Lung (tissue), 12 donors: ENCODE measurements around the gene PCYT2. TPM values are rescaled to one million over a fixed set of nuclear protein-coding genes. Genes with fewer than 3 reads are reported as not detected.

Source experiments
- ATAC-seq: fragments of 200-7000 bp; cut with Tn5 transposase; one replicate; pipeline ENCODE4 v1.9.1; 2020; ENCODE audit warnings: moderate number of reproducible peaks; ENCODE audit not compliant: insufficient read depth, low FRiP score
- DNase-seq, 3 donors: peaks; one replicate each; pipeline ENCODE4 v3.0.0-alpha.2; 2013 to 2017
- H3K27ac ChIP-seq, 2 donors: one replicate each; pipeline ENCODE4 v1.5.1; 2013; ENCODE audit warnings: mild to moderate bottlenecking in 2 of 2, moderate library complexity in 2 of 2, control low read depth in 1 of 2, inconsistent platforms in 1 of 2, low read depth in 1 of 2, low read length in 1 of 2
- H3K27me3 ChIP-seq, 3 donors: one replicate each; pipeline ENCODE4 v1.5.1; 2013; ENCODE audit warnings: low read length in 2 of 3; ENCODE audit not compliant: control insufficient read depth in 3 of 3, insufficient read depth in 3 of 3
- H3K36me3 ChIP-seq, 4 donors: one replicate each; pipeline ENCODE4 v1.5.1; 2013; ENCODE audit warnings: low read length in 4 of 4, mild to moderate bottlenecking in 1 of 4, moderate library complexity in 1 of 4; ENCODE audit not compliant: control insufficient read depth in 4 of 4, insufficient read depth in 4 of 4
- H3K4me1 ChIP-seq, 5 donors: one replicate each; pipeline ENCODE4 v1.5.1; 2013; ENCODE audit warnings: low read length in 5 of 5, mild to moderate bottlenecking in 2 of 5, moderate library complexity in 1 of 5; ENCODE audit not compliant: control insufficient read depth in 5 of 5, insufficient read depth in 5 of 5
- H3K4me3 ChIP-seq: one replicate; pipeline ENCODE4 v1.5.1; 2013; ENCODE audit warnings: mild to moderate bottlenecking, control low read depth, moderate library complexity
- H3K9ac ChIP-seq, 2 donors: one replicate each; pipeline ENCODE4 v1.5.1; 2013; ENCODE audit warnings: low read length in 2 of 2, control low read depth in 1 of 2; ENCODE audit not compliant: insufficient read depth in 1 of 2
- H3K9me3 ChIP-seq, 4 donors: one replicate each; pipeline ENCODE4 v1.5.1; 2013; ENCODE audit warnings: low read length in 3 of 4, mild to moderate bottlenecking in 1 of 4, moderate library complexity in 1 of 4; ENCODE audit not compliant: control insufficient read depth in 4 of 4, insufficient read depth in 3 of 4
- CTCF ChIP-seq: IDR thresholded peaks from 2 replicates; pipeline ENCODE4 v1.5.1; 2012; ENCODE audit warnings: mild to moderate bottlenecking; ENCODE audit errors: control extremely low read depth, extremely low read depth
- WGBS, 2 donors: extraction: QIAGEN DNeasy Blood & Tissue Kit; methylation state at CpG; one replicate each; pipeline ENCODE4 v1.1.7; 2013; 5-methylcytosine and 5-hydroxymethylcytosine counted together
- polyA plus RNA-seq, 2 donors: library from polyadenylated mRNA; stranded (reverse); fragments of 200-250 nt; gene quantifications; one replicate each; pipeline ENCODE4 v1.2.1, GENCODE V29; 2013
- total RNA-seq, 2 donors: library from RNA; depleted of rRNA in 1 of 2; stranded (reverse); fragments of >200 nt in 1 of 2; gene quantifications; one replicate each; pipeline ENCODE4 v1.2.1, GENCODE V29; 2014 to 2021
- donor health status: control.
- donor health status: control.
- donor health status: Bipolar disorder and iron deficiency.
- donor health status: healthy.
- donor health status: DM: yes; HTN: yes; CAD: no.

PCYT2 gene
- total and polyA plus RNA-seq, 4 donors = 23.0 to 91.6 (median 67.5) TPM

- peaks cover 6 to 50% (median 19%) of the 10 kb centered on the region in 4 donors for H3K36me3 ChIP-seq
- H3K9me3 ChIP-seq = no peaks in the 10 kb centered on the region
- TF ChIP-seq CTCF = no peak
- H3K27ac ChIP-seq = no peak overlapping the region
- 91 to 93% methylated on average over 12 of the region's 12 CpGs for WGBS, 2 donors
- peaks cover 0 to 4% (median 0%) of the 10 kb centered on the region in 5 donors for H3K4me1 ChIP-seq
- no peak for DNase-seq
- no peaks in the 10 kb centered on the region for H3K27me3 ChIP-seq
- ATAC-seq = no peak
- H3K4me3 ChIP-seq = no peak overlapping the region
- H3K9ac ChIP-seq = no peak overlapping the region
Measured at GRCh38 chr17:81852237-81852636, 59.0 kb downstream of the PCYT2 start.

GRCh38 chr17:81851423-81851822 lies 59.8 kb downstream of the PCYT2 start:
- no peak overlapping the region for H3K4me3 ChIP-seq
- H3K9me3 ChIP-seq = no peaks in the 10 kb centered on the region
- TF ChIP-seq CTCF = no peak
- H3K9ac ChIP-seq = no peak overlapping the region
- DNase-seq (no peak), ATAC-seq (no peak)
- WGBS, 2 donors = 96% methylated on average over 16 of the region's 16 CpGs
- H3K4me1 ChIP-seq = peaks cover 0 to 4% (median 0%) of the 10 kb centered on the region in 5 donors
- H3K27ac ChIP-seq = no peak overlapping the region
- peaks cover 11 to 58% (median 22%) of the 10 kb centered on the region in 4 donors for H3K36me3 ChIP-seq
- no peaks in the 10 kb centered on the region for H3K27me3 ChIP-seq

Other genes with a start within 250 kb of the PCYT2 start
- 10 to 100 TPM in 1 of 2 donors, 1 to 10 TPM in 1; 8.9 to 35.1 TPM for gene OXLD1, start 244.8 kb downstream of the PCYT2 start, total RNA-seq
- gene OXLD1, start 244.8 kb downstream of the PCYT2 start, polyA plus RNA-seq = 10 to 100 TPM; 61.3 to 77.7 TPM
- 10 to 100 TPM; 10.2 to 23.6 TPM for gene CCDC137, start 244.7 kb downstream of the PCYT2 start, total RNA-seq
- gene CCDC137, start 244.7 kb downstream of the PCYT2 start, polyA plus RNA-seq = 10 to 100 TPM; 16.6 to 16.8 TPM
- gene ARL16, start 227.6 kb downstream of the PCYT2 start, total RNA-seq = 10 to 100 TPM; 27.4 to 31.8 TPM
- 10 to 100 TPM; 27.8 to 59.5 TPM for gene ARL16, start 227.6 kb downstream of the PCYT2 start, polyA plus RNA-seq
- 100 to 1,000 TPM in 1 of 2 donors, 10 to 100 TPM in 1; 51.5 to 128 TPM for gene HGS, start 227.4 kb downstream of the PCYT2 start, total RNA-seq
- 100 to 1,000 TPM; 100 to 115 TPM for gene HGS, start 227.4 kb downstream of the PCYT2 start, polyA plus RNA-seq
- gene MRPL12, start 208.0 kb downstream of the PCYT2 start, total RNA-seq = 10 to 100 TPM in 1 of 2 donors, 1 to 10 TPM in 1; 6.1 to 74.9 TPM
- gene MRPL12, start 208.0 kb downstream of the PCYT2 start, polyA plus RNA-seq = 100 to 1,000 TPM; 132 to 154 TPM
- 10 to 100 TPM in 1 of 2 donors, 1 to 10 TPM in 1; 4.3 to 21.0 TPM for gene SLC25A10, start 199.1 kb downstream of the PCYT2 start, total RNA-seq
- 10 to 100 TPM; 13.0 to 21.5 TPM for gene SLC25A10, start 199.1 kb downstream of the PCYT2 start, polyA plus RNA-seq
- under 1 TPM in 1 of 2 donors, not detected in 1; 0.11 TPM for gene GCGR, start 107.2 kb downstream of the PCYT2 start, total RNA-seq
- gene GCGR, start 107.2 kb downstream of the PCYT2 start, polyA plus RNA-seq = under 1 TPM; 0.09 to 0.12 TPM
- gene MCRIP1, start 78.1 kb downstream of the PCYT2 start, total RNA-seq = 10 to 100 TPM; 47.6 to 96.2 TPM
- gene MCRIP1, start 78.1 kb downstream of the PCYT2 start, polyA plus RNA-seq = 100 to 1,000 TPM; 117 to 188 TPM
- not detected for gene PPP1R27, start 76.3 kb downstream of the PCYT2 start, total RNA-seq
- gene PPP1R27, start 76.3 kb downstream of the PCYT2 start, polyA plus RNA-seq = under 1 TPM in 1 of 2 donors, not detected in 1; 0.13 TPM
- gene P4HB, start 50.9 kb downstream of the PCYT2 start, total RNA-seq = 100 to 1,000 TPM; 356 to 990 TPM
- 100 to 1,000 TPM; 695 to 862 TPM for gene P4HB, start 50.9 kb downstream of the PCYT2 start, polyA plus RNA-seq
- 100 to 1,000 TPM; 118 to 558 TPM for gene ARHGDIA, start 40.1 kb downstream of the PCYT2 start, total RNA-seq
- gene ARHGDIA, start 40.1 kb downstream of the PCYT2 start, polyA plus RNA-seq = 100 to 1,000 TPM; 327 to 464 TPM
- 10 to 100 TPM; 46.5 to 79.5 TPM for gene ALYREF, start 19.8 kb downstream of the PCYT2 start, total RNA-seq
- gene ALYREF, start 19.8 kb downstream of the PCYT2 start, polyA plus RNA-seq = 10 to 100 TPM; 26.1 to 65.8 TPM
- 100 to 1,000 TPM in 1 of 2 donors, 10 to 100 TPM in 1; 36.0 to 132 TPM for gene ANAPC11, start 19.7 kb downstream of the PCYT2 start, total RNA-seq
- 100 to 1,000 TPM; 236 to 293 TPM for gene ANAPC11, start 19.7 kb downstream of the PCYT2 start, polyA plus RNA-seq
- gene NPB, start 9.2 kb downstream of the PCYT2 start, total RNA-seq = under 1 TPM; 0.48 to 0.55 TPM
- under 1 TPM; 0.41 to 0.44 TPM for gene NPB, start 9.2 kb downstream of the PCYT2 start, polyA plus RNA-seq
- 10 to 100 TPM; 14.7 to 43.4 TPM for gene SIRT7, start 6.8 kb upstream of the PCYT2 start, total RNA-seq
- gene SIRT7, start 6.8 kb upstream of the PCYT2 start, polyA plus RNA-seq = 10 to 100 TPM; 30.5 to 35.3 TPM
- 10 to 100 TPM; 11.9 to 33.3 TPM for gene MAFG, start 16.3 kb upstream of the PCYT2 start, total RNA-seq
- 10 to 100 TPM; 17.2 to 29.3 TPM for gene MAFG, start 16.3 kb upstream of the PCYT2 start, polyA plus RNA-seq
- 10 to 100 TPM; 17.5 to 73.0 TPM for gene PYCR1, start 25.9 kb upstream of the PCYT2 start, total RNA-seq
- 10 to 100 TPM; 21.4 to 66.0 TPM for gene PYCR1, start 25.9 kb upstream of the PCYT2 start, polyA plus RNA-seq
- gene MYADML2, start 35.8 kb upstream of the PCYT2 start, total RNA-seq = not detected
- not detected for gene MYADML2, start 35.8 kb upstream of the PCYT2 start, polyA plus RNA-seq
- 1 to 10 TPM; 2.3 to 7.6 TPM for gene NOTUM, start 49.8 kb upstream of the PCYT2 start, total RNA-seq
- gene NOTUM, start 49.8 kb upstream of the PCYT2 start, polyA plus RNA-seq = 1 to 10 TPM in 1 of 2 donors, under 1 TPM in 1; 0.71 to 2.0 TPM
- 10 to 100 TPM; 22.9 to 55.3 TPM for gene ASPSCR1, start 66.2 kb upstream of the PCYT2 start, total RNA-seq
- 10 to 100 TPM; 29.5 to 68.6 TPM for gene ASPSCR1, start 66.2 kb upstream of the PCYT2 start, polyA plus RNA-seq
- 10 to 100 TPM; 21.5 to 86.9 TPM for gene CENPX, start 111.5 kb upstream of the PCYT2 start, total RNA-seq
- gene CENPX, start 111.5 kb upstream of the PCYT2 start, polyA plus RNA-seq = 100 to 1,000 TPM; 116 to 121 TPM
- 10 to 100 TPM; 13.3 to 26.6 TPM for gene LRRC45, start 111.9 kb upstream of the PCYT2 start, total RNA-seq
- 10 to 100 TPM; 12.1 to 19.7 TPM for gene LRRC45, start 111.9 kb upstream of the PCYT2 start, polyA plus RNA-seq
- 1 to 10 TPM; 8.2 to 8.3 TPM for gene RAC3, start 120.3 kb upstream of the PCYT2 start, total RNA-seq
- 1 to 10 TPM; 6.0 to 8.0 TPM for gene RAC3, start 120.3 kb upstream of the PCYT2 start, polyA plus RNA-seq
- 100 to 1,000 TPM in 1 of 2 donors, 10 to 100 TPM in 1; 41.6 to 218 TPM for gene DCXR, start 126.3 kb upstream of the PCYT2 start, total RNA-seq
- 100 to 1,000 TPM; 193 to 246 TPM for gene DCXR, start 126.3 kb upstream of the PCYT2 start, polyA plus RNA-seq
- 10 to 100 TPM; 34.7 to 37.5 TPM for gene RFNG, start 140.4 kb upstream of the PCYT2 start, total RNA-seq
- gene RFNG, start 140.4 kb upstream of the PCYT2 start, polyA plus RNA-seq = 10 to 100 TPM; 29.1 to 38.2 TPM
- gene GPS1, start 140.5 kb upstream of the PCYT2 start, total RNA-seq = 100 to 1,000 TPM in 1 of 2 donors, 10 to 100 TPM in 1; 71.0 to 102 TPM
- gene GPS1, start 140.5 kb upstream of the PCYT2 start, polyA plus RNA-seq = 10 to 100 TPM; 79.0 to 99.8 TPM
- 100 to 1,000 TPM in 1 of 2 donors, 10 to 100 TPM in 1; 40.0 to 117 TPM for gene DUS1L, start 154.4 kb upstream of the PCYT2 start, total RNA-seq
- gene DUS1L, start 154.4 kb upstream of the PCYT2 start, polyA plus RNA-seq = 100 to 1,000 TPM in 1 of 2 donors, 10 to 100 TPM in 1; 82.8 to 179 TPM
- gene FASN, start 186.8 kb upstream of the PCYT2 start, total RNA-seq = 100 to 1,000 TPM in 1 of 2 donors, 10 to 100 TPM in 1; 46.2 to 604 TPM
- 100 to 1,000 TPM; 166 to 258 TPM for gene FASN, start 186.8 kb upstream of the PCYT2 start, polyA plus RNA-seq